H9 (cell line): ENCODE measurements around the gene ZNF568. TPM values are rescaled to one million over a fixed set of nuclear protein-coding genes. Genes with fewer than 3 reads are reported as not detected.

Experiments
- DNase-seq: peaks from one replicate; pipeline ENCODE4 v3.0.0-alpha.2; 2017
- H2AFZ ChIP-seq: one replicate; pipeline ENCODE4 v1.6.1; 2013; ENCODE audit warnings: mild to moderate bottlenecking, low read length, control low read depth, moderate library complexity
- H2AK5ac ChIP-seq: 2 replicates; pipeline ENCODE4 v1.6.1; 2013; ENCODE audit warnings: low read length, control low read depth, mixed read lengths; ENCODE audit not compliant: insufficient read length
- H2BK120ac ChIP-seq: one replicate; pipeline ENCODE4 v1.6.1; 2013; ENCODE audit warnings: low read depth, mild to moderate bottlenecking, low read length, control low read depth, inconsistent platforms; ENCODE audit not compliant: poor library complexity, severe bottlenecking
- H2BK12ac ChIP-seq: 2 replicates; pipeline ENCODE4 v1.6.1; 2013; ENCODE audit warnings: low read length, control low read depth, mixed read lengths, low read depth; ENCODE audit not compliant: insufficient read length
- H2BK15ac ChIP-seq: 2 replicates; pipeline ENCODE4 v1.6.1; 2013; ENCODE audit warnings: low read depth, low read length, control low read depth
- H2BK20ac ChIP-seq: one replicate; pipeline ENCODE4 v1.6.1; 2013; ENCODE audit warnings: low read depth, mild to moderate bottlenecking, low read length, control low read depth, inconsistent platforms; ENCODE audit not compliant: poor library complexity, severe bottlenecking
- H2BK5ac ChIP-seq: 2 replicates; pipeline ENCODE4 v1.6.1; 2013; ENCODE audit warnings: low read length, control low read depth, mixed read lengths; ENCODE audit not compliant: insufficient read length
- H3K14ac ChIP-seq: 2 replicates; pipeline ENCODE4 v1.6.1; 2013; ENCODE audit warnings: low read length, control low read depth; ENCODE audit not compliant: insufficient read depth
- H3K18ac ChIP-seq: 2 replicates; pipeline ENCODE4 v1.6.1; 2013; ENCODE audit warnings: low read depth, mild to moderate bottlenecking, mixed read lengths, low read length, control low read depth; ENCODE audit not compliant: insufficient read length
- H3K23ac ChIP-seq: 2 replicates; pipeline ENCODE4 v1.6.1; 2013; ENCODE audit warnings: low read length, control low read depth, mixed read lengths, low read depth; ENCODE audit not compliant: insufficient read length
- H3K23me2 ChIP-seq: 2 replicates; pipeline ENCODE4 v1.6.1; 2013; ENCODE audit warnings: low read depth, mild to moderate bottlenecking, mixed read lengths, low read length, control low read depth; ENCODE audit not compliant: insufficient read length, poor library complexity, severe bottlenecking
- H3K27ac ChIP-seq: 2 replicates; pipeline ENCODE4 v1.5.1; 2013; ENCODE audit warnings: low read length, control low read depth, mixed read lengths, low read depth; ENCODE audit not compliant: insufficient read length
- H3K27me3 ChIP-seq: 2 replicates; pipeline ENCODE4 v1.6.1; 2013; ENCODE audit warnings: low read length, control low read depth, inconsistent platforms; ENCODE audit not compliant: insufficient read depth
- H3K4ac ChIP-seq: 2 replicates; pipeline ENCODE4 v1.6.1; 2013; ENCODE audit warnings: low read depth, mild to moderate bottlenecking, control low read depth, inconsistent platforms, low read length, moderate library complexity
- H3K4me1 ChIP-seq: 2 replicates; pipeline ENCODE4 v1.6.1; 2013; ENCODE audit warnings: low read length, control low read depth, inconsistent platforms; ENCODE audit not compliant: insufficient read depth
- H3K4me2 ChIP-seq: 2 replicates; pipeline ENCODE4 v1.6.1; 2013; ENCODE audit warnings: low read length, control low read depth, mixed read lengths; ENCODE audit not compliant: insufficient read length, insufficient read depth
- H3K56ac ChIP-seq: 2 replicates; pipeline ENCODE4 v1.6.1; 2013; ENCODE audit warnings: low read depth, mild to moderate bottlenecking, mixed read lengths, low read length, control low read depth; ENCODE audit not compliant: insufficient read length
- H3K79me1 ChIP-seq: 2 replicates; pipeline ENCODE4 v1.6.1; 2013; ENCODE audit warnings: low read depth, mild to moderate bottlenecking, moderate library complexity, low read length, control low read depth, inconsistent platforms; ENCODE audit not compliant: insufficient read depth, poor library complexity, severe bottlenecking
- H3K79me2 ChIP-seq: 2 replicates; pipeline ENCODE4 v1.6.1; 2013; ENCODE audit warnings: low read length, control low read depth, inconsistent platforms; ENCODE audit not compliant: insufficient read depth
- H3K9ac ChIP-seq: 2 replicates; pipeline ENCODE4 v1.6.1; 2013; ENCODE audit warnings: low read length, control low read depth, mixed read lengths; ENCODE audit not compliant: insufficient read length; ENCODE audit errors: extremely low read depth
- H3K9me3 ChIP-seq: one replicate; pipeline ENCODE4 v1.6.1; 2013; ENCODE audit warnings: low read depth, low read length, inconsistent platforms; ENCODE audit not compliant: control insufficient read depth
- H3T11ph ChIP-seq: one replicate; pipeline ENCODE4 v1.6.1; 2013; ENCODE audit warnings: mild to moderate bottlenecking, low read length, control low read depth, inconsistent platforms
- H4K20me1 ChIP-seq: one replicate; pipeline ENCODE4 v1.6.1; 2013; ENCODE audit not compliant: control insufficient read depth, insufficient read length, insufficient read depth
- H4K5ac ChIP-seq: 2 replicates; pipeline ENCODE4 v1.6.1; 2013; ENCODE audit warnings: low read depth, mild to moderate bottlenecking, mixed read lengths, low read length, control low read depth; ENCODE audit not compliant: insufficient read length
- H4K8ac ChIP-seq: replicated peaks from 2 replicates; pipeline ENCODE4 v1.6.1; 2013; ENCODE audit warnings: low read length, control low read depth, mixed read lengths, low read depth; ENCODE audit not compliant: insufficient read length
- H4K91ac ChIP-seq: 2 replicates; pipeline ENCODE4 v1.6.1; 2013; ENCODE audit warnings: low read depth, mild to moderate bottlenecking, moderate library complexity, mixed read lengths, low read length, control low read depth; ENCODE audit not compliant: insufficient read length
- H3K27ac Mint-ChIP-seq, 3 experiments: 2 replicates in 2 of 3; 3 replicates in 1 of 3; pipeline ENCODE4 v1.8.0; 2020 to 2021; ENCODE audit warnings: mixed read lengths in 3 of 3, mild to moderate bottlenecking in 1 of 3, moderate library complexity in 1 of 3
- H3K27me3 Mint-ChIP-seq: 2 replicates; pipeline ENCODE4 v1.8.0; 2021; ENCODE audit warnings: low read depth, mild to moderate bottlenecking, moderate library complexity, mixed read lengths
- H3K36me3 Mint-ChIP-seq, 3 experiments: 2 replicates in 2 of 3; 3 replicates in 1 of 3; pipeline ENCODE4 v1.8.0; 2020 to 2021; ENCODE audit warnings: low read depth in 3 of 3, mixed read lengths in 3 of 3; ENCODE audit not compliant: insufficient read depth in 1 of 3
- H3K4me1 Mint-ChIP-seq, 2 experiments: 2 replicates each; pipeline ENCODE4 v1.8.0; 2020; ENCODE audit warnings: mixed read lengths in 2 of 2
- H3K4me3 Mint-ChIP-seq, 2 experiments: 2 replicates in 1 of 2; 3 replicates in 1 of 2; pipeline ENCODE4 v1.8.0; 2020 to 2021; ENCODE audit warnings: mild to moderate bottlenecking in 2 of 2, mixed read lengths in 2 of 2, moderate library complexity in 1 of 2
- H3K9me3 Mint-ChIP-seq, 2 experiments: 2 replicates in 1 of 2; 3 replicates in 1 of 2; pipeline ENCODE4 v1.8.0; 2020; ENCODE audit warnings: mild to moderate bottlenecking in 2 of 2, mixed read lengths in 2 of 2, moderate library complexity in 1 of 2
- WGBS: extraction: QIAGEN DNeasy Blood & Tissue Kit; methylation state at CpG from one replicate; pipeline ENCODE4 v1.1.7; 2013; ENCODE audit warnings: missing lambda C conversion rate, low lambda C conversion rate, mixed read lengths; ENCODE audit not compliant: insufficient read length; ENCODE audit errors: extremely low coverage; 5-methylcytosine and 5-hydroxymethylcytosine counted together
- total RNA-seq: library from RNA; stranded (reverse); gene quantifications from 2 replicates; pipeline ENCODE4 v1.2.1, GENCODE V29; 2021
- TF ChIP-seq, protein P1 (sequence below): fragments of 200-600 bp; sonication (generic); conservative IDR thresholded peaks from 3 replicates; pipeline ENCODE4 v1.8.0; 2021; ENCODE audit warnings: antibody characterized with exemption, mild to moderate bottlenecking

The ZNF568 gene
- total RNA-seq, 1 experiment from 2014 or later, result 3.1 TPM

DNA sequence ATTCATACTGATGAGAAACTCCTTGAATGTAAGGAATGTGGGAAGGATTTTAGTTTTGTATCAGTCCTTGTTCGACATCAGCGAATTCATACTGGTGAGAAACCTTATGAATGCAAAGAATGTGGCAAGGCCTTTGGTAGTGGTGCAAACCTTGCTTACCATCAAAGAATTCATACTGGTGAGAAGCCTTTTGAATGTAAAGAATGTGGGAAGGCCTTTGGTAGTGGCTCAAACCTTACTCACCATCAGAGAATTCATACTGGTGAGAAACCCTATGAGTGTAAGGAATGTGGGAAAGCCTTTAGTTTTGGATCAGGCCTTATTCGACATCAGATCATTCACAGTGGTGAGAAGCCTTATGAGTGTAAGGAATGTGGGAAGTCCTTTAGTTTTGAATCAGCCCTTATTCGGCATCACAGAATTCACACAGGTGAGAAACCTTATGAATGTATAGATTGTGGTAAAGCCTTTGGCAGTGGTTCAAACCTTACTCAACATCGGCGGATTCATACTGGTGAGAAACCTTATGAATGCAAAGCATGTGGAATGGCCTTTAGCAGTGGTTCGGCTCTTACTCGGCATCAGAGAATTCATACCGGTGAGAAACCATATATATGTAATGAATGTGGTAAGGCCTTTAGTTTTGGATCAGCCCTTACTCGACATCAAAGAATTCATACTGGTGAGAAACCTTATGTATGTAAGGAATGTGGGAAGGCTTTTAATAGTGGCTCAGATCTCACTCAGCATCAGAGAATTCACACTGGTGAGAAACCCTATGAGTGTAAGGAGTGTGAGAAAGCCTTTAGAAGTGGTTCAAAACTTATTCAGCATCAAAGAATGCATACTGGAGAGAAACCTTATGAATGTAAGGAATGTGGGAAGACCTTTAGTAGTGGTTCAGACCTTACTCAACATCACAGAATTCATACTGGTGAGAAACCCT, 38.9 kb upstream of the ZNF568 start:
- no peak overlapping the region for H2AK5ac ChIP-seq
- H2BK15ac ChIP-seq, result no peak overlapping the region
- H2BK5ac ChIP-seq, result no peak overlapping the region
- H3K9me3 Mint-ChIP-seq, result peaks cover 75 to 85% of the 10 kb centered on the region in 2 experiments
- H2AFZ ChIP-seq, result no peak overlapping the region
- H3K4me2 ChIP-seq, result no peak overlapping the region
- no peak overlapping the region for H3K4me3 Mint-ChIP-seq
- H3K56ac ChIP-seq, result no peak overlapping the region
- H3K14ac ChIP-seq, result no peak overlapping the region
- H3T11ph ChIP-seq, result no peak overlapping the region
- H3K4me1 Mint-ChIP-seq, result no peaks in the 10 kb centered on the region
- H2BK12ac ChIP-seq, result no peak overlapping the region
- no peak overlapping the region for H3K18ac ChIP-seq
- DNase-seq, result no peak
- H3K4me1 ChIP-seq, result no peaks in the 10 kb centered on the region
- no peak overlapping the region for H3K4ac ChIP-seq
- no peaks in the 10 kb centered on the region; the same call in 1 of the 2 replicates for H3K27me3 Mint-ChIP-seq
- H3K79me1 ChIP-seq, result no peaks in the 10 kb centered on the region
- H3K23me2 ChIP-seq, result no peaks in the 10 kb centered on the region
- H3K23ac ChIP-seq, result no peak overlapping the region
- TF ChIP-seq, protein P1, sequence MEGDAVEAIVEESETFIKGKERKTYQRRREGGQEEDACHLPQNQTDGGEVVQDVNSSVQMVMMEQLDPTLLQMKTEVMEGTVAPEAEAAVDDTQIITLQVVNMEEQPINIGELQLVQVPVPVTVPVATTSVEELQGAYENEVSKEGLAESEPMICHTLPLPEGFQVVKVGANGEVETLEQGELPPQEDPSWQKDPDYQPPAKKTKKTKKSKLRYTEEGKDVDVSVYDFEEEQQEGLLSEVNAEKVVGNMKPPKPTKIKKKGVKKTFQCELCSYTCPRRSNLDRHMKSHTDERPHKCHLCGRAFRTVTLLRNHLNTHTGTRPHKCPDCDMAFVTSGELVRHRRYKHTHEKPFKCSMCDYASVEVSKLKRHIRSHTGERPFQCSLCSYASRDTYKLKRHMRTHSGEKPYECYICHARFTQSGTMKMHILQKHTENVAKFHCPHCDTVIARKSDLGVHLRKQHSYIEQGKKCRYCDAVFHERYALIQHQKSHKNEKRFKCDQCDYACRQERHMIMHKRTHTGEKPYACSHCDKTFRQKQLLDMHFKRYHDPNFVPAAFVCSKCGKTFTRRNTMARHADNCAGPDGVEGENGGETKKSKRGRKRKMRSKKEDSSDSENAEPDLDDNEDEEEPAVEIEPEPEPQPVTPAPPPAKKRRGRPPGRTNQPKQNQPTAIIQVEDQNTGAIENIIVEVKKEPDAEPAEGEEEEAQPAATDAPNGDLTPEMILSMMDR, result no peak
- no peak overlapping the region for H4K91ac ChIP-seq
- peaks cover 60% of the 10 kb centered on the region for H3K9me3 ChIP-seq
- WGBS, result no CpG with 5 or more reads among the region's 10 CpGs
- H3K36me3 Mint-ChIP-seq, result peaks cover 56 to 76% (median 61%) of the 10 kb centered on the region in 3 experiments
- H3K79me2 ChIP-seq, result no peaks in the 10 kb centered on the region
- no peaks in the 10 kb centered on the region for H3K27me3 ChIP-seq
- no peak overlapping the region for H4K5ac ChIP-seq
- H3K27ac ChIP-seq, result no peak overlapping the region
- no peak overlapping the region for H3K27ac Mint-ChIP-seq
- H2BK120ac ChIP-seq, result no peak overlapping the region
- no peak overlapping the region for H3K9ac ChIP-seq
- H2BK20ac ChIP-seq, result no peak overlapping the region
- H4K20me1 ChIP-seq, result no peaks in the 10 kb centered on the region
- H4K8ac ChIP-seq, result no peak overlapping the region
